Left ventricle myocardium superior (tissue), 1 donor: ENCODE results near the gene KATNAL2. TPM values are rescaled to one million over a fixed set of nuclear protein-coding genes. Genes with fewer than 3 reads are reported as not detected.

Experiments
- ATAC-seq: fragments of 200-7000 bp; cut with Tn5 transposase; one replicate; pipeline ENCODE4 v1.9.1; 2020; ENCODE audit warnings: mild to moderate bottlenecking, moderate library complexity
- DNase-seq: peaks from one replicate; pipeline ENCODE4 v3.0.0-alpha.2; 2020
- intact Hi-C: fragments of 100-400 bp; cut with micrococcal nuclease; formaldehyde crosslinking; loops from one replicate; pipeline ENCODE4 v1.11.0; 2022
- total RNA-seq: library from RNA; stranded (reverse); fragmentation: NEBNext Ultra II Directional; extraction: Animal tissue kit (Norgen Biotek cat#: 25700); gene quantifications from one replicate; pipeline ENCODE4 v1.2.1, GENCODE V29; 2021
- donor health status: DM: no; HTN: yes; CAD: no; lungs with severe emphysema.

The KATNAL2 gene
- total RNA-seq, 1 donor from 2014 or later = 2.7 TPM

GRCh38 chr18:47087676-47088075 is 170.3 kb downstream of the KATNAL2 start:
- DNase-seq (no peak), ATAC-seq (no peak)
- intact Hi-C loops = no loop called here

GRCh38 chr18:47095810-47096209 is 178.4 kb downstream of the KATNAL2 start:
- no peak for DNase-seq
- intact Hi-C loops = no loop called here
- no peak for ATAC-seq

- DNase-seq (peak; percentile 39), ATAC-seq (peak; percentile 65)
- intact Hi-C loops = no loop called here
Measured at GRCh38 chr18:47100212-47100831, 182.9 kb downstream of the KATNAL2 start.

- DNase-seq (no peak), ATAC-seq (no peak)
- intact Hi-C loops = no loop called here
Measured at GRCh38 chr18:47108373-47108772, 191.0 kb downstream of the KATNAL2 start.

- intact Hi-C loops = no loop called here
- no peak for DNase-seq
- no peak for ATAC-seq
Measured at GRCh38 chr18:47108998-47109405, 191.6 kb downstream of the KATNAL2 start.

GRCh38 chr18:47109720-47110119 is 192.3 kb downstream of the KATNAL2 start:
- no peak for ATAC-seq
- no peak for DNase-seq
- intact Hi-C loops = loop anchor here (5.0 kb wide), 1 partner anchor 93 kb away; no protein-coding TSS in a partner anchor

- DNase-seq = no peak
- intact Hi-C loops = loop anchor here (5.0 kb wide), 1 partner anchor 92 kb away; no protein-coding TSS in a partner anchor
- ATAC-seq = no peak
Measured at GRCh38 chr18:47110492-47111274, 193.3 kb downstream of the KATNAL2 start.

GRCh38 chr18:47113796-47114540 is 196.6 kb downstream of the KATNAL2 start:
- intact Hi-C loops = loop anchor here (5.0 kb wide), 1 partner anchor 88 kb away; no protein-coding TSS in a partner anchor
- ATAC-seq = no peak
- DNase-seq = no peak

GRCh38 chr18:47115205-47115604 is 197.8 kb downstream of the KATNAL2 start:
- ATAC-seq = no peak
- DNase-seq = no peak
- intact Hi-C loops = no loop called here

- DNase-seq = no peak
- intact Hi-C loops = no loop called here
- no peak for ATAC-seq
Measured at GRCh38 chr18:47118981-47119380, 201.6 kb downstream of the KATNAL2 start.

GRCh38 chr18:47120428-47120827 is 203.0 kb downstream of the KATNAL2 start:
- intact Hi-C loops = no loop called here
- ATAC-seq = no peak
- no peak for DNase-seq

DNA sequence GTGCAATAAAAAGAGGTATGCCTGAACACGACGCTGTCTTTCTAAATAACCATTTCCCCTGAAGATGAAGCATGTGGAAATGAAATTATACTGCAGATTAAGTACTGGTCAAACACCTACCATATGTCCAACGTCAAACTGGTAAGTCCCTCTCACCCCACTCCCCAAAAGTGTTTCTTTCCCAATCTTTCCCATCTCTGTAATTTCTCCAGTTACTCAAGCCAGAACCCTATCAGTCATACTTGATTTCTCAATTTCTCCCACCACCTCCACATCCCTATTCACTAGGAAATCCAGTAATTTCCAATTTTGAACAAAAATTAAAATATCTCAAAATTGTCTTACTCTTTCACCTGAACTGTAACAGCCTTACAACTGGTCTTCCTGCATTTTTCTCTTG is 203.7 kb downstream of the KATNAL2 start:
- DNase-seq = no peak
- ATAC-seq = no peak

DNA sequence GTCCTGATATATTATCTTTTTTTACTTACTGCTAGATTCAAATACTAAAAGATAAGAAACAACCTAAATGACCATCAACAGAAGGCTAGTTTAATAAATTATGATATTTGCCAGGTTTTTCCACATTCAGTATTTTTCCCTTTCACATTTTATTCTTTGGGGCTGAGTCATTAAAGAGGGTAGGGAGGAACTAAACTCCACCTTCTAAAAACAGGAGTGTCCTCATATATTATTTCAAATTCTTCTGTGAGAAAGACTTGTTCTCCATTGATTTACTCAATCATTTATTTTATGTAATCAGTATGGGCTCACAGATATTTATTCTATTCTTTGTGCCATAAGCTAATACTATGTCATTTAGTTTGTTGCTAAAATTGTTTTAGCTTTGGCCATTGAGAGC is 223.9 kb downstream of the KATNAL2 start:
- intact Hi-C loops = no loop called here
- DNase-seq (no peak), ATAC-seq (no peak)

More for the DNA sequence above, 203.7 kb downstream of the KATNAL2 start:
- intact Hi-C loops = no loop called here

DNA sequence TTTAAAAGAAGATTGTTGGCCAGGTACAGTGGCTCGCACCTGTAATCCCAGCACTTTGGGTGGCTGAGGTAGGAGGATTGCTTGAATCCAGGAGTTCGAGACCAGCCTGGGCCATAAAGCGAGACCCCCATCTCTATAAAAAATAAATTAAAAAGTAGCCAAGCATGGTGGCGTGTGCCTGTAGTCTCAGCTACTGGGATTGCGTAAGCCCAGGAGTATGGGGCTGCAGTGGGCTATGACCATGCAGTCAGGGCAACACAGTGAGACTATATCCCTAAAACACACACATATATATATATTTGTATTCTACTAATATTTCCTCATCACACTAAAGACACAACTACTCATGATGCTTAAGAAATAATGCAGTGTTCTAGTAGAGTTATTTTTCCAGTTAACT is 225.8 kb downstream of the KATNAL2 start:
- ATAC-seq (no peak), DNase-seq (no peak)
- intact Hi-C loops = no loop called here

- no peak for DNase-seq
- peak; percentile 88 for ATAC-seq
- intact Hi-C loops = no loop called here
Measured at GRCh38 chr18:47143899-47144485, 226.6 kb downstream of the KATNAL2 start.

DNA sequence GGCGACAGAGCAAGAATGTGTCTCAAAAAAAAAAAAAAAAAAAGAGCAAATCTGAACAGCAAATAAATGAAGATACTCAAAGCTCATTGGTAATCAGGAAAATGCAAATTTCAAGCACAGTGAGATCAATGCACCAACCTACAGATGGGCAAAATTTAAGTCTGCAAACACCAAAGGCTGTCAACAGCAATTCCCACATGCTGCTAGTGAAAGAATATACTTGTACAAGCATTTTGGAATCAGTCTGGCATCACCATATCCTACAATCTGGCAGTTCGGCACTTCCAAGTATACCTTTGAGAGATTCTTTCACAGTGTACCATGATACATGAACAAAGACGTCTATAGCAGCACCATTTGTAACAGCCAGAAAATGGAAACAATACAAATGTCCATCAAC is 228.8 kb downstream of the KATNAL2 start:
- DNase-seq (no peak), ATAC-seq (no peak)
- intact Hi-C loops = no loop called here

GRCh38 chr18:47149457-47150028 is 232.1 kb downstream of the KATNAL2 start:
- ATAC-seq (peak; percentile 2), DNase-seq (no peak)
- intact Hi-C loops = no loop called here

- intact Hi-C loops = no loop called here
- ATAC-seq (peak; percentile 98), DNase-seq (peak; percentile 93)
Measured at GRCh38 chr18:47150029-47150823, 232.8 kb downstream of the KATNAL2 start, which contains the start of gene HDHD2. Gene HDHD2, minus strand, starts transcription at chr18:47150500. Its CDS starts 14,061 bp downstream, at chr18:47136439.
